T1000 (cell line): ENCODE measurements around the gene CCDC144A.
"Not testable (repeated sequence)": the region's sequence is repeated elsewhere in the genome, so short reads cannot be mapped to it uniquely, and the experiment has no call there.

ENCODE experiments used
- DNase-seq: peaks from one replicate; lab custom pipeline; 2025; ENCODE audit warnings: mixed read lengths; lab: John Stamatoyannopoulos, UW

Gene CCDC144A, protein sequence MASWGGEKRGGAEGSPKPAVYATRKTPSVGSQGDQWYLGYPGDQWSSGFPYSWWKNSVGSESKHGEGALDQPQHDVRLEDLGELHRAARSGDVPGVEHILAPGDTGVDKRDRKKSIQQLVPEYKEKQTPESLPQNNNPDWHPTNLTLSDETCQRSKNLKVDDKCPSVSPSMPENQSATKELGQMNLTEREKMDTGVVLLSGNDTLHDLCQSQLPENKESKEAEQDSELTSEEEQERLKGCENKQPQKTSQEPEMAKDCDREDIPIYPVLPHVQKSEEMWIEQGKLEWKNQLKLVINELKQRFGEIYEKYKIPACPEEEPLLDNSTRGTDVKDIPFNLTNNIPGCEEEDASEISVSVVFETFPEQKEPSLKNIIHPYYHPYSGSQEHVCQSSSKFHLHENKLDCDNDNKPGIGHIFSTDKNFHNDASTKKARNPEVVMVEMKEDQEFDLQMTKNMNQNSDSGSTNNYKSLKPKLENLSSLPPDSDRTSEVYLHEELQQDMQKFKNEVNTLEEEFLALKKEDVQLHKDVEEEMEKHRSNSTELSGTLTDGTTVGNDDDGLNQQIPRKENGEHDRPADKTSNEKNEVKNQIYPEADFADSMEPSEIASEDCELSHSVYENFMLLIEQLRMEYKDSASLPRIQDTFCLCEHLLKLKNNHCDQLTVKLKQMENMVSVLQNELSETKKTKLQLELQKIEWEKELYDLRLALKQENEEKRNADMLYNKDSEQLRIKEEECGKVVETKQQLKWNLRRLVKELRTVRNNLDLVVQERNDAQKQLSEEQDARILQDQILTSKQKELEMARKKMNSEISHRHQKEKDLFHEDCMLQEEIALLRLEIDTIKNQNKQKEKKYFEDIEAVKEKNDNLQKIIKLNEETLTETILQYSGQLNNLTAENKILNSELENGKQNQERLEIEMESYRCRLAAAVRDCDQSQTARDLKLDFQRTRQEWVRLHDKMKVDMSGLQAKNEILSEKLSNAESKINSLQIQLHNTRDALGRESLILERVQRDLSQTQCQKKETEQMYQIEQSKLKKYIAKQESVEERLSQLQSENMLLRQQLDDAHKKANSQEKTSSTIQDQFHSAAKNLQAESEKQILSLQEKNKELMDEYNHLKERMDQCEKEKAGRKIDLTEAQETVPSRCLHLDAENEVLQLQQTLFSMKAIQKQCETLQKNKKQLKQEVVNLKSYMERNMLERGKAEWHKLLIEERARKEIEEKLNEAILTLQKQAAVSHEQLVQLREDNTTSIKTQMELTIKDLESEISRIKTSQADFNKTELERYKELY (N-terminal part only)

GRCh38 chr17:16689731-16690281, at the start of gene CCDC144A:
Gene CCDC144A, plus strand, starts transcription at chr17:16690241. Its CDS starts 160 bp downstream, at chr17:16690401.
- DNase-seq: not testable (repeated sequence)

GRCh38 chr17:16649585-16649984, 40.5 kb upstream of the CCDC144A start:
- DNase-seq: no peak

DNA sequence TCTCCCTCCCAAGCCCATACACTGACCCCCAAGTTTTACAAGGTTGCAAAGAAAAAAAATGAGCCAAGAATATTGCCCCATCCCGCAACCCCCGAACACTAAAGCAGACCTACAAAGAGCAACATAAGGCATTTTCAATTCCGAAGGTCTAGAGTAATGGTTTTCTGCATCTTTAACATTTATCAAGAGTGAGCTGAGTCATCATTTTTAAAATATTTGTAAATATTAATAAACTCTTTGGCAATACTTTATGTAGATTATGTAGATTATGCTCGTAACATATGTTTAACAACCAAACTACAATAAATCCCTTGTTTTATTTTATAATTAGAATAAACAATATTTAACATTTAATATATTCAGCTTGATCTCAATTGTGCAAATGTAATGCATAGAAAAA, 37.8 kb upstream of the CCDC144A start:
- DNase-seq: no peak

- DNase-seq: no peak
Measured at GRCh38 chr17:16652847-16653366, 37.1 kb upstream of the CCDC144A start.

GRCh38 chr17:16653367-16654041, 36.5 kb upstream of the CCDC144A start, which contains the start of gene ZNF624:
Gene ZNF624, minus strand, starts transcription at chr17:16653850.
- DNase-seq: peak; percentile 89

DNA sequence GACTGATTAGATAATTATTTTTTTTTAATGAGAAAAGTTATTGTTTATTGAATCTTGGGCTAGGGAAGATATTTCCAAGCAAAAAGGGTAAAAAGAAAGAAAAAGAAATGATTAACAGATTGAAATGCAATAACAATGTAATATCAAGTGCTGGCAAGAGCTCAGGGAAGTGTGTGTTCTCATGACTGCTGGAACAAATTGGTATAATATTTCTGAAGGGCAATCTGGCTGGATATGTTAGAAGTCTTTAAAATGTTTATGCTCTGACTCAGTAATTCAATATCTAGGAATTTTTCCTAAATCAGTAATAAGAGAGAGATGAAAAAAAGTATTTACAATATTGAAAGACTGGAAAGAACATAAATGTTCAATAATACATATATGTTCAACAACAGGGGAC, 28.8 kb upstream of the CCDC144A start:
- DNase-seq: no peak

- no peak for DNase-seq
Measured at GRCh38 chr17:16662936-16663335, 27.1 kb upstream of the CCDC144A start.

- not testable (repeated sequence) for DNase-seq
Measured at GRCh38 chr17:16666553-16666906, 23.5 kb upstream of the CCDC144A start.

DNA sequence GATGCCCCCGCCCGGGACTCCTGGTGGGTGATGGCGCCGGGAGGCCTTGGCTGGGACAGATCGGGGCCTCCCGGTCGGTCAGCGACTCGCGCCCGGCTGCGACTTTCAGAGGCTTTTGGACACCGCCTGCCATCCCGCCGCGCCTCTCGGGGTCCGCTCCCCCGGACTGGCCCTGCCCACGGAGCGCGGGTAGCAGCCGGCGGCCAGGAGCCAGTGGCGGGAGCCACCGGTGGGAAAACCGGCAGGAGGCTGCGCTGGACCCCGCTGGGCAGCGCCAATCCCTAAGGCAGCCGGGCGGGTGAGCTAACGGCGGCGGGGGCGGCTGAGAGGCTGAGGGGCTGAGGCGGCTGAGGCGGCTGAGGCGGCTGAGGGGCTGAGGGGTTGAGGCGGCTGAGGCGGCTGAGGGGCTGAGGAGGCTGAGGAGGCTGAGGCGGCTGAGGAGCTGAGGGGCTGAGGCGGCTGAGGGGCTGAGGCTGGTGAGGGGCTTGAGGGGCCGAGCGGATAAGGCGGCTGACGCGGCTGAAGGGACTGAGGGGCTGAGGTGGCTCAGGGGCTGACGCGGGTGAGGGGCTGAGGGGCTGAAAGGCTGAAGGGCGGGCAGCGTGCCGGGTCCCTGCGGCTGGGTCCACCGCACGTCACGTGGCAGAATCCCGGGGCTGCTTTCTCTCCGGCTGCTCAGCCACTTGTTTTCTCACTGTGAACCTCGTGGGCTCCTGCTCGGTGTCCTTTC, 23.0 kb upstream of the CCDC144A start:
- DNase-seq: not testable (repeated sequence)

DNA sequence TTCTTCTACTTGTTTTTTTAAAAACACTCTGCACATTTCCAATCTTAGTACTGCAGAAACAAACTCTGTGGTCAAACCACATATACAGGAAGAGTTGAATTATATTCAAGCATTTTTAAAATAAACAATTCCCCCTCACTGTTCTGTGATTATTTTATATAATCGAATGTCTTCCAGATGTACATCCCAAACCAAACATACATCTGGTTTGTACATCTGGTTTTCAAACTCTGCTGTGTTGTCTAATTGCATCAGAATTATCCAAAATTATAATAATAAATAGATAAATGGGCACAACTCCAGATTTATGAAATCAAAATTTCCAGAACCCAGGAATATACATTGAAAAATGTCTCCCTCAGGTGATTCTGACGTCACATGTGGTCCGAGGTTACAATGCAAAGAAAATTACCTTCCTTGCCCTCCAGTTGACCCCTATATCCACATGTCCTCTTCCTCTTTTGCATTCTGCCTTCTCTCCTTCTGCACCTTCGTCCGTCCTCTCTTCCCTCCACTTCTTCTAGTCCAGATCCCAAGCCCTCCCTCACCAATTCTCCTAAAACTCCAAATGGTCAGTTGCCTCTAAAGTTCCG, 13.3 kb upstream of the CCDC144A start:
- no peak for DNase-seq

- not testable (repeated sequence) for DNase-seq
Measured at GRCh38 chr17:16683290-16684138, 6.5 kb upstream of the CCDC144A start.

DNA sequence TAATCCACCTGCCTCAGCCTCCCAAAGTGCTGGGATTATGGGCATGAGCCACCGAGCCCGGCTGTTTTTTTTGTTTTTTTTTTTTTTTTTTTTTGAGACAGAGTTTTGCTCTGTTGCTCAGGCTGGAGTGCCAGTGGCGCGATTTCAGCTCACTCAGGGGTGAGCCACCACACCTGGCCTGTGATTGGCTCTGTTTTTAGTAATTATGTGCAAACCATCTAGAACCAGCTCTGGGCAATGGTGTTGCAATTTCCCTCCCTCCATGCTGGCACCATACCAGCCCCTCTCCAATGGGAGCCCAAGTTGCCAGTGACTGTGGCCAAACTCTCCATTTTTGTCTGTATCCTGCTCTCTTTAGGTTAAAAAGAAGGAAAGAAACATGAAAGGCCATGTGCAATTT, 4.0 kb upstream of the CCDC144A start:
- not testable (repeated sequence) for DNase-seq

GRCh38 chr17:16687151-16687550, 2.9 kb upstream of the CCDC144A start:
- not testable (repeated sequence) for DNase-seq

GRCh38 chr17:16690447-16690846, 406 bp downstream of the CCDC144A start:
- DNase-seq: not testable (repeated sequence)

DNA sequence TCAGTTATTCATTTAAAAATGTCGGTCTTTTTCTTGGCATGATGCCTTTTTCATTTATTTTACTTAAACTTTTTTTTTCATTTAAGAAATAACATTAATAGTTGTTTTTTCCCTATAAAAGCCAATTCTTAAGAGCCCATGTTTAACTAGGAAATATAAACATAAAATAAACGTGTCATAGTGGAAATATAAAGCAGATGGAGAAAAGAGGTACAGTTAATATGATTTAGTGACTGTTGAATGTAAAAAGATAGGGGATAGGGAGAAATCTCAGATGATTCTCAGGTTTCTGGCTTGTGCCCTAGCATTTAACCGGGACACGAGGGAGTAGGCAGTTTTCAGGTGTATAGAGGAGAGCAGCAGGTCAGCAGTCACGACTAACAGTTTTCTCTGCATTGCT, 7.6 kb downstream of the CCDC144A start:
- DNase-seq: not testable (repeated sequence)

DNA sequence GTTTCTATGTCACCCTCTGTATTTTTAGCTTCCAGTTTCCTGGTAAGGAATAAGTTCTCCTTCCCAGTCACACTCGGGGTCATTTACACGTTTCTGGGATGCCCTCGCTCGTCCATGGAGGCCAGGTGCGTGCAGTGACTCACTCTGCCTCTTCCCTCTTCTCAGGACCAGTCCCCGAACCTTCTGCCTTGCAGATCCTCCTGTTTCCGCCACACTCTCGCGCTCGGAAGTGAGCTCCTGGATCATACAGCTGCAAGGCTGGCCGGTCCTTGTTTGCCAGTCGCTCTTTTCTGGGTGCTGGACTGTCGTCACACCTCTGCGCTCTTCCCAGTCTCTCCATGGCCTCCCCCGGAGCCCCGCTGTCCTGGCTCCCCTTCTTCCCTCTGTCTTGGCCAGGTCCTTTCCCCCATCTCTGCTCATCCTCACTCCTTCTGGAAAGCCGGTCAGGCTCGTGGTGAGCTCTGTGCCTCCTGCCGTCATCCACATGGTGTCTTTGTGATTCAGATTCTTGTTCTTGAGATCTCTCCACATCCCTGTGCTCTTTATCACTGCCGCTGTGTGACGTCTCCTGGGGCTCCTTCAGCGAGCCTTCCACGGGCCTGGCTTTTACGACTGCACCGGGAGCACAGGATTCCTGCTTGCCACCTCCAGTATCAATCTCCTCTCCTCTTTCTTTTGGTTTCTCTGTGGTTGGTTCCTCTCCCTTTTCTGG, 55.6 kb downstream of the CCDC144A start:
- not testable (repeated sequence) for DNase-seq

- DNase-seq: not testable (repeated sequence)
Measured at GRCh38 chr17:16746571-16746970, 56.5 kb downstream of the CCDC144A start.

DNA sequence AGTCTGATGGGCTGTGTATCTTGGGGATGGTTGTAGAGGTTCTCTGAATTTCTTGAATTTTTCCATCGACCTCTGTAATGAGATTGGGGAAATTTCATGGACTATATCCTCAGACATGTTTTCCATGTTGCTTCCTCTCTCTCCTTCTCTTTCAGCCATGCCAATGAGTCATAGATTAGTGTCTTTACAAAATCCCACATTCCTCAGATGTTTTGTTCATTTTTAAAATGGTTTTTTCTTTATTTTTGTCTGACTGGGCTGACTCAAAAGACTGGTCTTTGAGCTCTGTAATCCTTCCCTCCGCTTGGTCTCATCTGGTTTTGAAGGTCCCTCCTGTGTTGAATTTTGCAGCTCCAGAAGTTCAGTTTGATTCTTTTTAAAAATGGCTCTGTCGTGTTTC, 60.5 kb downstream of the CCDC144A start:
- not testable (repeated sequence) for DNase-seq
